Measurements from ENCODE around the gene TNK1.

TNK1 gene

DNA sequence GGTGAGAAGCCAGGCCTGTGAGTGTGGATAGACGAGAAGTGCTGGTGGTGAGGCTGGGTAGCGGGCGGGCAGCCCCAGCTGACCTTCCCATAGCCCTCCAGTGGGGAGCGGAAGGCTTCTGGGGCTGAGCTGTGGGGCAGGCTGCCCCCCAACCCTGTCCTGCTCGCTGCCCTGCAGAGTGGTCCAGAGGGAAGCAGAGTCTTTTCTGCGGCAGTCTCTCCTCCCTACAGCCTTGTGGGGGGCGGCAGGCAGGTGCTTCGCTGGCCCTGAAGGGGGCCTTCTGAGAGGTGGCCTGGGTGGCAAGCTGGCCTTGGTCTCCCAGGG lies 30.5 kb downstream of the TNK1 start:
- no peak for DNase-seq (ENCODE audit: low read depth)

DNA sequence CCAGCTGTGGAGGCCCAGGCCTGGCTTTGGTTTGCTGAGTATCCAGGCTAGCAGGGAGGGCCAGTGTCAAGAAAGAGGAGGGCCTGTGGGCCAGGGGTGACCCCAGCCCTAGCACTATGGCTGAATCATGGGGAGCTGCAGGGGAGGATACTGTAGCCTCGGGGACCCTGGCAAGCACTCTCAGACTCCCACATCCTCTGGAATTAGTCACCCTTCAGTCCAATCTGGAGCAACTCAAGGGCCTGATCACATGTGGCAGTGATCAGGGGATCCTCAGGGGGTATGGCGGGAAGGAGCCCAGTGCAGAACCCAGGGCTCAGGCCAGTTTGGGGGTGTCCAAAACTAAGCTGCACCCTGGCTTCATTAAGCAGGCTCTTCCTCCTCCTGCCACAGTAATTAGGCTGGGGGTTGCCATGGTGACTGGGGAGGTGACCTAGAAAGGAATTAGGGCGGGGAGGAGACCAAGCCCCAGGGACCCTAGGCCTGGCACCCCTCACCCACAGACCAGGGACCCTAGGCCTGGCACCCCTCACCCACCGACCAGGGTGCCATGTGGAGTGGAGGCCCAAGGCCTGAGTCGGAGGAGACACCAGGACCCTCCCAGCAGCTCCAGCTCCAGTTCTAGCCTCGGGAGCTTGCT lies 32.6 kb downstream of the TNK1 start:
- DNase-seq (ENCODE audit: low read depth) = no peak

DNA sequence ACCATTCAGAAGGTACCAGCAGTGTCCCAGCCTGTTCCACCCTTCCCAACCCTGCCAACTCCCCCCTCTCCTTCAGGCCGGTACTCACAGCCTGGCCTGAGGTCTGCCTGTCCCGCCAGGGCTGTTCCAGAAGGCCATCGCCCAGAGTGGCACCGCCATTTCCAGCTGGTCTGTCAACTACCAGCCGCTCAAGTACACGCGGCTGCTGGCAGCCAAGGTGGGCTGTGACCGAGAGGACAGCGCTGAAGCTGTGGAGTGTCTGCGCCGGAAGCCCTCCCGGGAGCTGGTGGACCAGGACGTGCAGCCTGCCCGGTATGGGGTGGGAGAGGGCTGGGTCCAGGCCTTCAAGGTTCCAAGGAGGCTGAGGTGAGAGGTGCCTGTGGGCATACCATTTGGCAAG lies 33.9 kb downstream of the TNK1 start:
- DNase-seq (ENCODE audit: low read depth) = no peak

DNA sequence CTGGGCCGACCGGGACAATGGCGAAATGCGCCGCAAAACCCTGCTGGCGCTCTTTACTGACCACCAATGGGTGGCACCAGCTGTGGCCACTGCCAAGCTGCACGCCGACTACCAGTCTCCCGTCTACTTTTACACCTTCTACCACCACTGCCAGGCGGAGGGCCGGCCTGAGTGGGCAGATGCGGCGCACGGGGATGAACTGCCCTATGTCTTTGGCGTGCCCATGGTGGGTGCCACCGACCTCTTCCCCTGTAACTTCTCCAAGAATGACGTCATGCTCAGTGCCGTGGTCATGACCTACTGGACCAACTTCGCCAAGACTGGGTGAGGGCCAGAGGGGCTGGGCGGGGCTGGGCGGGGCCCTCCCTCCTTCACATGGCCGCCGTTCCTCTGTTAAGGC lies 34.9 kb downstream of the TNK1 start:
- no peak for DNase-seq (ENCODE audit: low read depth)

DNA sequence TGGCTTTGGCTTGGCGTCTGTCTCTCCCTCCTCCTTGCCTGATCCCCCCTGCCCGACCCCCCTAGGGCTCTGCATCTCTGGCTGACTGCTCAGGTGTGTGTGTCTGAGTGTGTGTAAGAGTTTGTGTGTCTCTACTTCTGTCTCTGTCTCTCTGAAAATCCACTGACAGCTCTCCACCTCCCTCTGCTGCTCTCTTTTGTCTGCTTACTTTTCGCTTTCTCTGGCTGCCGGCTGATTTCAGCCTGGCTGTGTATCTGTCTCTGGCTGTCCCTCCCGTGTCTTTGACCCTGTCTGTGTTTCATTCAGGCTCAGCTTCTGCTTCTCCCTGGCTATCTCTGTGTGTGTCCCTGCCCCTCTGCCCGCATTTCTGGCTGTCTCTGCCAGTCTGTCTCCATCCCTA lies 35.4 kb downstream of the TNK1 start:
- no peak for DNase-seq (ENCODE audit: low read depth)

DNA sequence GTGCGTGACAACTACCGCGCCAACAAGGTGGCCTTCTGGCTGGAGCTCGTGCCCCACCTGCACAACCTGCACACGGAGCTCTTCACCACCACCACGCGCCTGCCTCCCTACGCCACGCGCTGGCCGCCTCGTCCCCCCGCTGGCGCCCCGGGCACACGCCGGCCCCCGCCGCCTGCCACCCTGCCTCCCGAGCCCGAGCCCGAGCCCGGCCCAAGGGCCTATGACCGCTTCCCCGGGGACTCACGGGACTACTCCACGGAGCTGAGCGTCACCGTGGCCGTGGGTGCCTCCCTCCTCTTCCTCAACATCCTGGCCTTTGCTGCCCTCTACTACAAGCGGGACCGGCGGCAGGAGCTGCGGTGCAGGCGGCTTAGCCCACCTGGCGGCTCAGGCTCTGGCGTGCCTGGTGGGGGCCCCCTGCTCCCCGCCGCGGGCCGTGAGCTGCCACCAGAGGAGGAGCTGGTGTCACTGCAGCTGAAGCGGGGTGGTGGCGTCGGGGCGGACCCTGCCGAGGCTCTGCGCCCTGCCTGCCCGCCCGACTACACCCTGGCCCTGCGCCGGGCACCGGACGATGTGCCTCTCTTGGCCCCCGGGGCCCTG lies 36.3 kb downstream of the TNK1 start:
- DNase-seq (ENCODE audit: low read depth) = no peak

DNA sequence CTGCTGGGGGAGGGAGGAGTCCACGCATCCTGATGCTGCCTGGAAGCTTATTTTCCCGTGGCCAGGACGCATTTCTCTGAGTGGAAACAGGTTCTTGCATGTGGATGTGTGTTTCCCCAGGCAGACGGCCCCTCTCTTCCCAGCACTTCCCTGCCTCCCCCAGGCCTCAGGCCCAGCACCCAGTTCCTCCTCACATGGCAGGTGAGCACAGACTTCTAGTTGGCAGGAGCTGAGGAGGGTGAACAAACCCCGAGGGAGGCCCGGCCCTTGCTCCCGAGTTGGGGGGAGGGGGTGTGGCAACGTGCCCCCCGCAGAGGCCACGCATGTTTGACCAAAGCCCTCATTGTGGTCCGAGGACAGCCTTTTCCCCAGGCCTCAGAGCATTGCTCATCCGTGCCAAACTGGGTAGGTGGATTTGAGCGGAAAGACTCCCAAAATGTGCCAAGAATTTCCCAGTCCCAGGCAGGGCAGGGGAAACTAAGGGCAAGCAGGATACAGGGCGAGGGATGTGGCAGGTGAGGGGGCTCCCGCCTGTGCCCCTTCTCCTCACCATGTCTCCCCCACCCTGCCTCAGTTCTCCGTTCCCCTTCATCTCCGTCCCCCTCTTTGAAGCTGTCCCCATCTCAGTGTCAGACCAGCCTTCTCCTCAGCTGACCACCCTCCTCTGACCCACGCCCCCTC lies 37.7 kb downstream of the TNK1 start:
- no peak for DNase-seq (ENCODE audit: low read depth)

DNA sequence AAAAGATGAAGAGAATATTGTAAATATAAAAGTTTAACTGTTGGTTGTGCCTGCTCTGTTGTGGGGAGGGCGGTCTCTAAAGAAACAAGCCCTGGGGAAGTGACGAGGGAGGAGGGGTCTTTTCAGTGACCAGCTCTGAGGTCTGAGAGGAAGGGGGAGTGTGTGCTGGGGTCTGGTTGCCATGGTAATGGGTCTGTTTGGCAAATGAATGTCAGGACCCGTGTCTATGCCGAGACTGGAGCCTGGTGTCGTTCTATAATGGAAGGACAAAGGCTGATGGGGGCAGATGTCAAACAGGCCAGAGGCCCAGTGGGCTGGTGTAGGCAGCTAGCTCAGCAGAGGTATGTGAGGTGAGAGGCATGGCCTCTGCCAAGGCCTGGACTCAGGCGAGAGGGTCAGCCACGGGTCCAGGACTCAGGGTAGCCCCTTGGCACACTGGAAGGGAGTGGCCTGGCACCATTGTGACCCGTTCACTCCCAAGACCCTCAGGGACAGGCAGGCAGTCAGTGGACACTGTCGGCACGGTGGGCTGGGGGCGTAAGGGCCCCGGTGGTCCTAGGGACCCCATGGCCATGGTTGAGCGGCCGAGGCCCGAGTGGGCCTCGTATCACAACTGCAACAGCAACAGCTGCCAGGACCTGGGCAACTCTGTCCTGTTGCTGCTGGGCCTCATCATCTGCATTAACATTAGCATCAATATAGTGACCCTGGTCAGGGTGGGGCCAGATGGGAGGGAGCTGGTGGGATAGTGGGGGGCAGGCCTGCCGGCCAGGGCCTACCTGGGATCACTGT lies 39.1 kb downstream of the TNK1 start, which contains the start of gene SPEM1:
Gene SPEM1 (plus strand): TSS at position 506 of the 792 bp plus-strand sequence. CDS start 61 bp downstream, at position 567.
- no peak for DNase-seq (ENCODE audit: low read depth)

DNA sequence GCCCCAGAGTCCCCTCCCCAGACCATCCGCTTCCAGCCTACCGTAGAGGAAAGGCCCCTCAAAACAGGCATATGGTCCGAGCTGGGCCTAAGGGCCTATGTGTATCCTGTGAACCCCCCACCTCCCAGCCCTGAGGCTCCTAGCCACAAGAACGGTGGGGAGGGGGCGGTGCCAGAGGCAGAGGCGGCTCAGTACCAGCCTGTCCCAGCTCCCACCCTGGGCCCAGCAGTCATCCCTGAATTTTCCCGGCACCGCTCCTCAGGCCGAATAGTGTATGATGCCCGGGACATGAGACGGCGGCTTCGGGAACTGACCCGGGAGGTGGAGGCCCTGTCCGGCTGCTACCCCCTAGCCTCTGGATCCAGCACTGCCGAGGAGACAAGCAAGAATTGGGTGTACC lies 40.3 kb downstream of the TNK1 start:
- no peak for DNase-seq (ENCODE audit: low read depth)

DNA sequence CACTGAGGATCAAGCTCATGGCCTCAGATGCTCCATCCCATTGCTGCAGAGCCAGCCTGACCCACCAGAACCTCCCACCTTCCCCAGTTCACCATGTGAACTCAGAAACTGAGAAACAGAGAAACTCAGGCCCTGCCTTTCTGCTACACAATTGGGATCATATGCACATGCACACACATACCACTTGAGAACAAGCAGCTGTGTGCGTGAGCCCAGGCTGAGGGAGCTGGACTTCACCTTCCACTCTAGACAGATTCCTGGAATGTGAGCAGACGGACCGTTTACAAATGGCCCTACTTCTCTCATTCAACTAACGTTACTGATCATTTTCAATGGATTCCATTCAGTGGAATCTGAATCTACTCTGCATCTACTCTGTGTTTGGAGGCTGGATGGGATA lies 42.8 kb downstream of the TNK1 start:
- no peak for DNase-seq (ENCODE audit: low read depth)

DNA sequence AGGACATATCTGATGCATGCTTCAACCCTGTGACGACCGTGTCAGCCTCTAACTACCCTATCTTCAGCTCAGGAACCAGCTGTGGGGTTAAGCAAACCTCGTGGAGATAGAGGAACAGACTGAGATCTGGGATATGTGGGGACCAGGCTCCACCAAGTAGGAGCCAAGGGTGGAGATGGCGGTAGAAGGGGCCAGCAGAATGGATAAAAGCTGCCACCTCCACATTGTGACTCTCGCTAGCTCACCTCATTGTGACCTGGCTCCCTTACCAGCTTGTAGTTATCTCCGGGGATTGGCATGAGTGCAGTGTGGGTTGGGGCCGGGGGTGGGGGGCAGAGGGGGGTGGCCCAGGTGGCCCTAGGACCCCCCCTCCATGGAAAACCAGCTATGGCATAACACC lies 44.4 kb downstream of the TNK1 start, which contains the start of gene SPEM2:
Gene SPEM2 (plus strand): TSS at position 301 of the 400 bp plus-strand sequence. CDS start 73 bp downstream, at position 374.
- no peak for DNase-seq (ENCODE audit: low read depth)

DNA sequence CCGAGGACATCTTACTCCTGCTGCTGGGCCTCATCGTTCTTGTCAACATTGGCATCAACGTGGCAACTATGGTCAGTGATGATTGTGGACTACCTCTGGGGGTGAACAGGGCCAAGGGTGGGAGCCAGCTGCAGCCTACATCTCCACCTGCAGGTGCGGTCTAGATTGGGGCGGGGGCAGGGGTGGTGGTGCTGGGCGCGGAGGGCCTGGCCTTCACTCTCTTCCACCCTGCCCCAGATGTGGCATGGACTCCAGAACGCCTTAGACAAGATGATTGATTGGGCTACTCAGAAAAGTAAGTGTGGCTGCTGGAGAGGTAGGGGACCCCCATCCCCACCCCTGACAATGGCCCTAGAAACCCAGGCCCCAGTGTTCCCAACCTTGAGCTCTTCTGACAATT lies 44.9 kb downstream of the TNK1 start:
- DNase-seq (ENCODE audit: low read depth) = no peak

DNA sequence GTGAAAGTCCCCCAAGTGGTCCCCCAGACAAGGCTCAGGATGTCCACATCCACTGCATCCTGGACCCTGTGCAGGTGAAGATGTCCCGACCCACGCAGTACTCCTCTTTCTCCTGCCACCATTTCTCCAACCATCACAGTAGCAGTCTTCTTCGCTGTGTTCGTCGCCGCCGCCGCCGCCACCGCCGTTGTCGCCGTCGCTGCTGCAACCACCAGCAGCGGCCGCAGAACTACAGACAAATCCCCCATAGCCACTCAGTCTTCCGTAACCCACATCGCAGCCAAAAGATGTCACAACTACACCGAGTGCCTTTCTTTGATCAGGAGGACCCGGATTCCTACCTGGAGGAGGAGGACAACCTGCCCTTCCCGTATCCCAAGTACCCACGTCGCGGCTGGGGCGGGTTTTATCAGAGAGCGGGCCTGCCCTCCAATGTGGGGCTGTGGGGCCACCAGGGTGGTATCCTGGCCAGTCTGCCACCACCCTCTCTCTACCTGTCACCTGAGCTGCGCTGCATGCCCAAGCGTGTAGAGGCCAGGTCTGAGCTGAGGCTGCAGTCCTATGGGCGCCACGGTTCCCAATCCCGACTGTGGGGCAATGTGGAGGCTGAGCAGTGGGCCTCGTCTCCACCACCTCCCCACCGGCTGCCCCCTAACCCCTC lies 45.4 kb downstream of the TNK1 start:
- DNase-seq (ENCODE audit: low read depth) = no peak

DNA sequence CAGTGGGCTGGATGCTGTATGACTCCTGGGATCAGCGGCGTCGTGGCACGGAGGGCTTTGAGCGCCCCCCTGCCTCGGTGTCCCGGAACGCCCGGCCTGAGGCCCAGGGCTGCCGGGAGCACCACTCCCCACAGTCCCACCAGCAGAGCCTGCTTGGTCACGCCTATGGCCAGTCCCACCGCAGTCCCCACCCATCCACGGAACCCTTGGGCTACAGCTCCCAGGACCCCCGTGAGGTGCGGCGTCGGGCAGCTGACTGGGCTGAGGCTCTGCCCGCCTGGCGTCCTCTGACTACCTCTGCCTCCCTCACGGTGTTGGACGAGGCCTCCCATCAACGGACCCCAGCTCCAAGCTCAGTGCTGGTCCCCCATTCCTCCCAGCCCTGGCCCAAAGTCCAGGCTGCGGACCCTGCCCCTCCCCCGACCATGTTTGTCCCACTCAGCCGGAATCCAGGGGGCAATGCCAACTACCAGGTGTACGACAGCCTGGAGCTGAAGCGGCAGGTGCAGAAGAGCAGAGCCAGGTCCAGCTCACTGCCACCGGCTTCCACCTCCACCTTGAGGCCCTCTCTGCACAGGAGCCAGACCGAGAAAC lies 46.1 kb downstream of the TNK1 start:
- no peak for DNase-seq (ENCODE audit: low read depth)

DNA sequence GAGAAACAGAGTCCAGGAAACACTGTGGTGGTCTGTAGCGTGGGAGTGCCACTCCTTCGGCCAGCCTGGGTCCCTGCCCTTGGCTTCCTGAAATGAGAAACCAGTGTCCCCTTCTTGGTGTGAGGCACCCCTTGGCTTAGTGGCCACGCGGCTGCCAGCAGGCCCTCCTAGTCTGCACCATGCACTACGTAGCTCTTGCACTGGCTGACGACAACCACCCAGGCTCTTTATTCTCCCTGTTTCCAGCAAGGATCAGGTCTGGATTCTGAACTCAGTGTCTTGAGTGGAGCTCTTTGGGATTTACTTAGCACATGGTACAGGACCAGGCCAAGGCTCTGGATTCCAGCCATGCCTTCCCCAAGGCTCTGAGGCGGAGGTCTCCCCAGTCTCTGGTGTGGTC lies 46.7 kb downstream of the TNK1 start:
- DNase-seq (ENCODE audit: low read depth) = no peak

DNA sequence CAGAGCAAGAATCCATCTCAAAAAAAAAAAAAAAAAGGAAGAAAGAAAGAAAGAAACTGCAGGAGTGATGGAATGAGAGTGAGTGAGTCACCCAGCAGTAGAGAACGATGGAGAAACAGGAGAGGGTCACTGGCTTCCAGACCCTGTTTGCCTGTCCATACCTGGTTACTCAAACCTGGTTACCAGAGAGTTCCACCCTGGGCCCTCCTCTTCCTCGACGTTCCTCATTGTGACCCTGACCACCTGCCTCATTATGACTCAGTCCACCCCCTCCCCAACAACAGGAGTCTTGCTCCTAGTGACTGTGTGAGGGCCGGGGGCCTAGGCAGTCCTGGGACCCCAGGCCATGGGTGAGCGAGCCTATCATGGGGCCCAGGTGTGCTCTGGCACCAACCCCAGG lies 47.7 kb downstream of the TNK1 start, which contains the start of gene SPEM3:
Gene SPEM3 (plus strand): TSS at position 301 of the 400 bp plus-strand sequence. CDS start 46 bp downstream, at position 347.
- DNase-seq (ENCODE audit: low read depth) = no peak

DNA sequence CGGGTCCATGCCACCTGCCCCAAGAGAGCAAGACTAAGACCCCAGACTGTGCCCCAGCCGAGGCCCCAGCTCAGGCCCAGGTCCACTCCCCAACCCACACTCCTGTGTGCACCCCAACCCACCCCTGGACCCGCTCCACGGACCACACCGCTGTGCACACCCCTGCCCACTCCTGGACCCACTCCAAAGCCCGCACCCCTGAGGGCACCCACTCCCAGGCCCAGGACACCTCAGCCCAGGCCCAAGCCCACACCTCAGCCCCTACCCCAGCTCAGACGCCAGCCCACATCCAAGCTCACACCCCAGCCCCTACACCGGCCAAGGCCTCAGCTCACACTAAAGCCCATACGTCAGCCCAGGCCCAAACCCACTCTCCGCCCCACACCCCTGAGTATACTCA lies 48.8 kb downstream of the TNK1 start:
- DNase-seq (ENCODE audit: low read depth) = no peak

DNA sequence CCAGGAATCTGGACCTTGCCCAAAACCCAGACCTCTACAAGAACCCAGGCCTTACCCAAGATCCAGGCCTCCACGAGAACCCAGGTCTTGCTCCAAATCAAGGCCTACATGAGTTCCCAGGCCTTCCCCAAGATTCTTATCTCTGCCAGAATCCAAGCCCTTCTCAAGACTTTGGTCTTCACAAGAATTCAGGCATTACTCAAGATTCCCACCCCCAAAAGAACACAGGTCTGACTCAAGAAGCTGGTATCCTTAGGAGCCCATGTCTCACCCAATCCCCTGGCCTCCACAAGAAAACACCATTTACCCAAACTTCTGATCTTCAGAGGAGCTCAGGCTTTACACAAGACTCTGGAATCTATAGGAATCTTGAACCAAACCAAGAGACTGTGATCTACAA lies 50.3 kb downstream of the TNK1 start:
- no peak for DNase-seq (ENCODE audit: low read depth)

DNA sequence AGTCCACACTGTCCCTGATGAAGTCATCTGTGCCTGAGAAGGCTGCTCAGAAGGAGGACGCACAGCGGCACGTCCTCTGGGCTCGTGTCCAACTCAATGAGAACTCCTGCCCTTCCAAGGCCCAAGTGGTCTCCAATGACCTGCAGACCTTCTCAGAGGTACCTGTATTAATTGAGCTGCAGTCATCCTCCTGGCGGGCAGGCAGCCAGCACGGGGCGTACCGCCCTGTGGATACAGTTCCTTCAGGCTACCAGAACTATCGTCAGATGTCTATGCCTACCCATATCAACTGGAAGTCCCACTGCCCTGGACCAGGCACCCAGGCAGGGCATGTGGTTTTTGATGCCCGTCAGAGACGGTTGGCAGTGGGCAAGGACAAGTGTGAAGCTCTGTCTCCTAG lies 51.4 kb downstream of the TNK1 start:
- DNase-seq (ENCODE audit: low read depth) = no peak

DNA sequence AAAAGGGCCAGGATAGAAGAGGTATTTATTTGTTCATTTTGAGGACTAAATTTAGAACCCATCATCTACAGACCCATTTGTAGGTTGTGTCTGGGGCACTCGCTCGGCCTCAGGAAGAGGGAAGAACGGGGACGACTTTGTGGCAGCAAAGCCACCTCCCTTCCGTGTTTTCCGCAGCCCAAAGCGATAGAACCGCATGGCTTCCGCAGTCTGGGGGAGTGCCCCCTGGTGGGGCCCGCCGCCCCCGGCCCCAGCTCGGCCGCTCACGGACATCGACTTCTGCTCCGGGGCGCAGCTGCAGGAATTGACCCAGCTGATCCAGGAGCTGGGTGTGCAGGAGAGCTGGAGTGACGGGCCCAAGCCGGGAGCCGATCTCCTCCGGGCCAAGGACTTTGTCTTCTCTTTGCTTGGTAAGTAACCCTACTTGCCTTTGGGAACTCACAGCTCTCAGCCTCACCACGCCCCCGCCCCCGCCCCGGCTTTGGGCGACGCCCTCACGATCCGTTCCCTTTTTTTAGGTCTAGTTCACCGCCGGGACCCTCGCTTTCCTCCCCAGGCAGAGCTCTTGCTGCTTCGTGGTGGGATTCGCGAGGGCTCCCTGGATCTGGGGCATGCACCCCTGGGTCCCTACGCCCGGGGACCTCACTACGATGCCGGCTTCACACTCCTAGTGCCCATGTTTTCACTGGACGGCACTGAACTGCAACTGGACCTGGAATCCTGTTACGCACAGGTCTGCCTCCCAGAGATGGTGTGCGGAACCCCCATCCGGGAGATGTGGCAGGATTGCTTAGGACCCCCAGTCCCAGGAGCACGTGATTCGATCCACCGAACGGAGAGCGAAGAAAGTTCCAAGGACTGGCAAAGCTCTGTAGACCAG lies 55.0 kb downstream of the TNK1 start:
- peak; percentile 21 for DNase-seq (ENCODE audit: low read depth)
